ENCODE results near the gene MYH7.

GRCh38 chr14:23409966-23410635 lies 25.4 kb downstream of the MYH7 start:
- TF ChIP-seq, protein P1, sequence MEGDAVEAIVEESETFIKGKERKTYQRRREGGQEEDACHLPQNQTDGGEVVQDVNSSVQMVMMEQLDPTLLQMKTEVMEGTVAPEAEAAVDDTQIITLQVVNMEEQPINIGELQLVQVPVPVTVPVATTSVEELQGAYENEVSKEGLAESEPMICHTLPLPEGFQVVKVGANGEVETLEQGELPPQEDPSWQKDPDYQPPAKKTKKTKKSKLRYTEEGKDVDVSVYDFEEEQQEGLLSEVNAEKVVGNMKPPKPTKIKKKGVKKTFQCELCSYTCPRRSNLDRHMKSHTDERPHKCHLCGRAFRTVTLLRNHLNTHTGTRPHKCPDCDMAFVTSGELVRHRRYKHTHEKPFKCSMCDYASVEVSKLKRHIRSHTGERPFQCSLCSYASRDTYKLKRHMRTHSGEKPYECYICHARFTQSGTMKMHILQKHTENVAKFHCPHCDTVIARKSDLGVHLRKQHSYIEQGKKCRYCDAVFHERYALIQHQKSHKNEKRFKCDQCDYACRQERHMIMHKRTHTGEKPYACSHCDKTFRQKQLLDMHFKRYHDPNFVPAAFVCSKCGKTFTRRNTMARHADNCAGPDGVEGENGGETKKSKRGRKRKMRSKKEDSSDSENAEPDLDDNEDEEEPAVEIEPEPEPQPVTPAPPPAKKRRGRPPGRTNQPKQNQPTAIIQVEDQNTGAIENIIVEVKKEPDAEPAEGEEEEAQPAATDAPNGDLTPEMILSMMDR (IDR thresholded peaks at IDR 0.05) = no peak
- no peak for TF ChIP-seq POLR2A (IDR thresholded peaks at IDR 0.05)
